NCI-H524 treated with DMSO at 0.1 percent for 48 hours (cell line): ENCODE data around the gene ELANE.
"Not testable (repeated sequence)": the region's sequence is repeated elsewhere in the genome, so short reads cannot be mapped to it uniquely, and the experiment has no call there.

ENCODE experiments used
- DNase-seq: peaks from one replicate; lab custom pipeline; 2025; lab: John Stamatoyannopoulos, UW

ELANE gene

DNA sequence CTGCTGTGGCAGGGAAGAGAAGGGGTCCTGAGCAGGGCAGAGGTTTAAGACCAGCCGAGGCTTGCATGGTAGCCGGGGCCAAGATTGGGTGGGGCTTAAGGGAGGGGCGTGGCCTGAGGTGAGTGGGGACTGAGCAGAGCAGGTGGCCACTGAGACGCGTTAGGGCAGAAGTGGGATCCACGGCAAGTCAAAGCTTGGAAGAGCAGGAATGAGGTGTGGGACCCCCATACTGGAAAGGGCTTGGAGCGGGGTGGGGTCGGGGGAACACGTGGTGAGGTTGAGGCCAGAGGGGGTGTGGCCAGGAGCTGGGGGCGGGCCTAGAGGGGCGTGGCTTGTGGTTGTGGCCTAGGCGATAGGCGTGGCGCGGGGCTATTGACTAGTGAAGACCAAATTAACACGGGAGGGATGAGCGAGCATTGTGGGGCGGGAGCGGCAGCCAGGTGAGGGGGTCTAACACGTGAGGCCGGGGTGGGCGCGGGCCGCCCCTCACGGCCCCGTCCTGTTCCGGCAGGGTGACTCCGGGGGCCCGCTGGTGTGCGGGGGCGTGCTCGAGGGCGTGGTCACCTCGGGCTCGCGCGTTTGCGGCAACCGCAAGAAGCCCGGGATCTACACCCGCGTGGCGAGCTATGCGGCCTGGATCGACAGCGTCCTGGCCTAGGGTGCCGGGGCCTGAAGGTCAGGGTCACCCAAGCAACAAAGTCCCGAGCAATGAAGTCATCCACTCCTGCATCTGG is 10.6 kb downstream of the ELANE start:
- no peak for DNase-seq

DNA sequence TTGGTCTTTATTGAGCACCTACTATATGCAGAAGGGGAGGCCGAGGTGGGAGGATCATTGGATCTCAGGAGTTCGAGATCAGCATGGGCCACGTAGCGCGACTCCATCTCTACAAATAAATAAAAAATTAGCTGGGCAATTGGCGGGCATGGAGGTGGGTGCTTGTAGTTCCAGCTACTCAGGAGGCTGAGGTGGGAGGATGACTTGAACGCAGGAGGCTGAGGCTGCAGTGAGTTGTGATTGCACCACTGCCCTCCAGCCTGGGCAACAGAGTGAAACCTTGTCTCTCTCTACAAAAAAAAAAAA is 11.2 kb downstream of the ELANE start:
- no peak for DNase-seq

DNA sequence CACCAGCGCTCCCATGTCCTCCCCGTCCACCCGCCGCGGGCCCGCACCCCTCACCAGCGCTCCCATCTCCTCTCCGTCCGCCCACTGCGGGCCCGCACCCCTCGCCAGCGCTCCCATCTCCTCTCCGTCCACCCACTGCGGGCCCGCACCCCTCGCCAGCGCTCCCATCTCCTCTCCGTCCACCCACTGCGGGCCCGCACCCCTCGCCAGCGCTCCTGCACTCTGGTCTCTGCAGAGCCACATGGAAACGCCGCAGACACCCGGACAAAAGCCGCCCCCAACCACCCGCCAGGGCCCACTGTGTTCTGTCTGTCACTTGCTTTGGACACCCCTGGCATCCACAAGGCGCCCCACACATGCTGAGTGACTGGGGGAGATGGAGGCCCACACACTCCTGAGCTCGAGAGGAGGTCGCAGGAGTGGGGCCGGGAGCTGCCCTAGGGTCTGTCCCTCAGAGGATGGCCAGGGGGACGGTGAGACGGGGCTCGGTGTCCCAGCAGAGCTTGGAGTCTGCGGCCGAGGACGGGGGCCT is 14.7 kb downstream of the ELANE start:
- DNase-seq, result no peak

- DNase-seq, result no peak
These were observed 15.2 kb downstream of the ELANE start for GRCh38 chr19:867301-867793.

GRCh38 chr19:867855-868457 is 15.9 kb downstream of the ELANE start:
- DNase-seq, result no peak

GRCh38 chr19:868458-869244 is 16.5 kb downstream of the ELANE start:
- DNase-seq, result no peak

DNA sequence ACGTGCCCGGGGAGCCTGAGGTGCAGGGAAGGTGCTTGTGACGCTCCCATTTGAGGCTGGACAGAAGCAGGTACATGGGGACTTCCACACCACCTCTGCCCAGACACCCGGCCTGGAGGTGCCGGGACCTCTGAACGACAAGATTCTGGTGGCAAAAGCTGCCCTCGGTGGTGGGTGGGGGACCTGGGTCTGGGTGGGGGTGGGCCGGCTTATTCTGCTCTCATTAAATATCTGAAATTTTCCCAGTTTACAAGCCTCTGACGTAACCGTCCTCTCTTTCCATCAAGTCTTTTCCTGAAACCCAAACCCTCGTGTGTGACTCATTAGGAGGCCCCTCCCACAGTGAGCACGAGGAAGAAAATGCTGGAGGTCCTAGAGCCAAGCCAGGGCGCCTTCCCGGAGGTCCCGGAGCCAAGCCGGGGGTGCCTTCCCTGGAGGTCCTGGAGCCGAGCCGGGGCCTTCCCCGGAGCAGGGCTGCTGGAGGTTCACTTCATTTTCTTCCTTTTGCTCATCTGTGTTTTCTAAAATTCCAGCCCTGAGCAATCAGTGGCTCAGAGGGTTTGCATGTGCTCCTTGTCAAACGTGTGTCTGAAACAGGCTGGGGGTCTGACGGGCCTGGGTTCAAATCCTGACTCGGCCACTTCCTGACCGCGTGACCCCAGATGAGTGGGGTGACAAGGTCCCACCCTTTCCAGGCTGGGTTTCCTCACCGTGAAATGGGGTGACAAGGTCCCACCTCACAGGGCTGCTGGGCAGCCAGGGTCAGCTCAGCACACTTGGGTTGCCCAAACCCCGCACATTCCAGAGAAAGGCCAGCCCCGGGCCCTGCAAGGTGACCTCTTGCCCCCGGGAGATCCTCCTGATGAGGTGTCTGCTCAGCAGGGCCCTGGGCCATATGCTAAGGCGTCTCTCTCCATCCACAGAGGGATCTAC is 17.4 kb downstream of the ELANE start:
- no peak for DNase-seq

DNA sequence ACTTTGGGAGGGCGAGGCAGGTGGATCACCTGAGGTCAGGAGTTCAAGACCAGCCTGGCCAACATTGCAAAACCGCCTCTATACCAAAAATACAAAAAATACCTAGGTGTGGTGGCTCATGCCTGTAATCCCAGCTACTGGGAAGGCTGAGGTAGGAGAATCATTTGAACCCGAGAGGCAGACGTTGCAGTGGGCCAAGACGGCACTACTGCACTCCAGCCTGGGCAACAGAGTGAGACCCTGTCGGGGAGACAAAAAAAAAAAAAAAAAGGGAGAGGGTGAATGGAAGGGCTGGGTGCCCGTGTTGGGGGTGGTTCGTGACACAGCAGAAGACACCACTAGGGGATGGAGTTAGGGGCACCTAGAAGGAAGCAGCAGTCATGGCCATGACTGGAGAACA is 18.2 kb downstream of the ELANE start:
- DNase-seq, result no peak

GRCh38 chr19:870963-871401 is 18.9 kb downstream of the ELANE start:
- DNase-seq, result no peak

GRCh38 chr19:871446-872265 is 19.6 kb downstream of the ELANE start:
- no peak for DNase-seq

DNA sequence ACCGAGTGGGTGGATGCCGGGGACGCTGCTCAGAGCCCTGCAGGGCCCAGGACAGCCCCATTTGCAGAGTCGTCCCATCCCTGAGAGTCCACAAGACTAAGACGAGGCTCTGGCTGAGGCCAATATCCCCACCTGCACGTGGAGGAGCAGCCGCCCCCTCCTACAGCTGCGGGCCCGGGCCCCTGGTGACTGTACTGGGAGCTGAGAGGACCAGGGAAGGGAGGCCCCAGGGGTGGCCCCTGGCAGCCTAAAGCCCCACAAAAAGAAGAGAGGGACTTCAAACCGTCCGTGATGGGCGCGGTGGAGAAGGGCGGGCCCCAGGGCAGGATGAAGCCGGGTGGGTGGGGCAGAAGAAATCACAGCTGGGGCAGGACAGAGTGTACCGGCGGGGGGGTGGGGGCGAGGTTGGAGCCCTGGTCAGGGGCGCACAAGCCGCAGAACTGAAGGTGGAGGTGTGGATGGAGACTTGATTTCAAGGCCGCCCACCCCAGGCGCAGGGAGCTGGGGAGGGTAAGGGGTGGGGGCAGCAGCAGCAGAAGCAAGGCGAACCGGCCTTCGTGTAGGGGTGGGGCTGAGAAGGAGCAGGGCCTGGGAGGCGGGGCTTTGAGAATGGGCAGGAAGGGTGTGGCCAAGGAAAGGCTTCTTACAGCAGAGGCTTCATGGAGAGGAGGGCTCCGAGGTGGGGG is 20.3 kb downstream of the ELANE start:
- DNase-seq, result no peak

DNA sequence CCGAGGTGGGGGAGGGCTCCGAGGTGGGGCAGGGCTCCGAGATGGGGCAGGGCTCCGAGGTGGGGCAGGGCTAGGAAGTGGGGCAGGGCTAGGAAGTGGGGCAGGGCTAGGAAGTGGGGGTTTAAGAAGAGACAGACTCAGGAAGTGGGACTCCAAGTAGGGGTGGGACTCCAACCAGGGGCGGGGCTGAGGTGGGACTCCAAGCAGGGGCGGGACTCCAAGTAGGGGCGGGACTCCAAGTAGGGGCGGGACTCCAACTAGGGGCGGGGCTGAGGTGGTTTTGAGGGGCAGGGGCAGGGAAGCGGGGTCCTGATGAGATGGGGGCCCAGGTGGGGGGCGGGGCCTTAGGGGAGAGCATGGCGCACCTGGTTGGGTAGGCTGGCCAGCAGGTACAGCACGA is 21.0 kb downstream of the ELANE start:
- no peak for DNase-seq

DNA sequence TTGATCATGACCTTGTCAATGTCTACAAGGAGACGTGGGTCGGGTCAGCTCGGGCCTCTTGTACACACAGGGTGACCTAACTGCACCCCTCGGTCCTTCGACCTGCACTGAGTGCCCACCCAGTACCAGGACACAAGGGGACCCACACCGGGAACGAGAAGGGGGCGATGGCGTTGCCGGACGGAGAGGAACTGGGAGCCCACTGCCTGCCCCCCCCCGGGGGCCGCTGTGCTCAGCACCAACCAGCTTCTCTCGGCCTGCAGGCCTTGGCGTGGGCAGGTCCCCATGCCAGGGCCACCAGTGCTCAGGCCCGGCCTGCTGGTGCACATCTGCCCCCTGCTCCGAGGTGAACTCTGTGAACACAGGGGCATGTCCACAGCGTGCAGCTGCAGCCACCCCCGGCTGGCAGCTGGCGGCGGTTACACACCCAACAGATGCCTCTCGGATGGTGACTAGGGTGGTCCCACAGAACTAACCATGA is 21.5 kb downstream of the ELANE start:
- no peak for DNase-seq

DNA sequence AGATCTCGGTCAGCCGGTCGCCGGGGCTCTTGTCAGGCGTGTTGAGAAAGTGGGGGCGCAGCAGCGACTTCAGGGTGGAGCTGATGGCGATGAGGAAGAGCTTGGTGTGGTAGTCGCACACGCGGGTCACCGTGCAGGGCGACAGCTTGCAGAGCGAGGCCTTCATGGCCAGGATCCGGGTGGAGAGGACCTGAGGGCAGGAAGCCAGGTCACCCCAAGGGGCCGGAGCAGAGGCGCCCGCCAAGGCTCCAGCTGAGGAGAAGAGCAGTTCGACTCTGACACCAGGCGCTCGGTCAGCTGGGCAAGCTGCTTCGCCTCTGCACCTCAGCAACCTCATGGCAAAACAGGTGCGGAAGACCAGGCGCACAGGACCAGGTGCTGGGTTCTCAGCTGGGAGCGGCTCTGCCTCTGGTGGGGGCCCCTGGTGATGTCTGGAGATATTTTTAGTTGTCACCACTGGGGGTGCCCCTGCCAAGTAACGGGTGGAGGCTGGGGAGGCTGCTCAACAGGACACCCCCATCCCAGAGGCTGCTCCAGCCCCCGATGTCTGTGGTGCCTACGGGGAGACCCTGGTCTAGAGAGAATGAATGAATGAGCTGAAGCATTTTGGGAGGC is 23.3 kb downstream of the ELANE start:
- DNase-seq, result no peak

DNA sequence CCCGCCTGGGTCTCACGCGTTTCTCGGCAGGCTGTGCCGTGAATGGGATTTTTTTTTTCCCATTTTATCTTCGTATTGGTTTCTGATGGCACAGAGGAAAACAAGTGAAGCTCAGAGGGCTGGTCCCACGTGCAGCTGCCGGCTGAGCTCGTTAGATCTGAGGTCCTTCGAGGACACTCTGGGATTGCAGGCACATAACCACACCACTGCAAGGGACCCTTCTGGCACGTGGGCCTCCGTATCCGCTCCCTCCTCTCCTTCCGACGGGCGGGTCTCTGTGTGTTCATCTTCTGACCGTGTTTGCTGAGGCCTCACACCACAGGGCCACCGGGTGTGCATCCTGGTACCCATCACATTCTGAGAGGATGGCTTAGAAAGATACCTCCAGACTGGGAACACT is 24.0 kb downstream of the ELANE start:
- DNase-seq, result no peak

- DNase-seq, result no peak
These were observed 24.7 kb downstream of the ELANE start for GRCh38 chr19:876780-877314.

GRCh38 chr19:877992-878660 is 26.0 kb downstream of the ELANE start:
- not testable (repeated sequence) for DNase-seq

- DNase-seq, result not testable (repeated sequence)
These were observed 26.9 kb downstream of the ELANE start for GRCh38 chr19:878751-879561.
